GM21825 (cell line): ENCODE results near the gene OBSCN.
"Not testable (repeated sequence)": the region's sequence is repeated elsewhere in the genome, so short reads cannot be mapped to it uniquely, and the experiment has no call there.

ENCODE experiments used
- ATAC-seq: cut with Tn5 transposase; IDR thresholded peaks from one replicate; pipeline ENCODE4 v1.9.1; 2021; ENCODE audit warnings: mild to moderate bottlenecking, moderate library complexity; ENCODE audit not compliant: unreplicated experiment

OBSCN gene

GRCh38 chr1:228185641-228185965 lies 22.2 kb upstream of the OBSCN start:
- no peak for ATAC-seq

GRCh38 chr1:228188249-228188648 lies 19.6 kb upstream of the OBSCN start:
- ATAC-seq: not testable (repeated sequence)

GRCh38 chr1:228190182-228190581 lies 17.7 kb upstream of the OBSCN start:
- ATAC-seq: no peak

GRCh38 chr1:228190778-228191177 lies 17.1 kb upstream of the OBSCN start:
- ATAC-seq: no peak

- ATAC-seq: no peak
Measured at GRCh38 chr1:228194436-228194835, 13.4 kb upstream of the OBSCN start.

GRCh38 chr1:228194921-228195812 lies 12.7 kb upstream of the OBSCN start:
- ATAC-seq: no peak

GRCh38 chr1:228197555-228198147 lies 10.2 kb upstream of the OBSCN start:
- ATAC-seq: no peak

GRCh38 chr1:228198977-228199590 lies 8.8 kb upstream of the OBSCN start:
- ATAC-seq: no peak

- ATAC-seq: no peak
Measured at GRCh38 chr1:228204958-228205357, 2.9 kb upstream of the OBSCN start.

GRCh38 chr1:228205526-228206436 lies 2.1 kb upstream of the OBSCN start:
- no peak for ATAC-seq

GRCh38 chr1:228206582-228207351 lies 1.1 kb upstream of the OBSCN start:
- ATAC-seq: no peak

- no peak for ATAC-seq
Measured at GRCh38 chr1:228207381-228207810, 448 bp upstream of the OBSCN start.

- no peak for ATAC-seq
Measured at GRCh38 chr1:228208831-228209551, 1.1 kb downstream of the OBSCN start.

- no peak for ATAC-seq
Measured at GRCh38 chr1:228209657-228210056, 1.8 kb downstream of the OBSCN start.

GRCh38 chr1:228210076-228210651 lies 2.3 kb downstream of the OBSCN start:
- no peak for ATAC-seq

GRCh38 chr1:228210712-228211530 lies 3.1 kb downstream of the OBSCN start:
- ATAC-seq: no peak

- no peak for ATAC-seq
Measured at GRCh38 chr1:228211531-228212414, 3.9 kb downstream of the OBSCN start.
